Ovary (tissue), 3 donors: ENCODE results near the gene MIEF1.

Experiments
- POLR2A ChIP-seq: fragments of 450-650 bp; IDR thresholded peaks from one replicate; pipeline ENCODE4 v1.6.1; 2017; ENCODE audit warnings: antibody characterized with exemption, mild to moderate bottlenecking, moderate library complexity
- TF ChIP-seq, protein P1 (sequence below), 3 donors: fragments of 450-650 bp in 2 of 3; fragments of 200-600 bp in 1 of 3; IDR thresholded peaks; one replicate each; pipeline versions ENCODE4 v1.5.1 to v1.8.0; 2016 to 2022; ENCODE audit warnings: antibody characterized with exemption in 3 of 3, mild to moderate bottlenecking in 1 of 3
- donor health status: DM: no; HTN: no; CAD: no.

DNA sequence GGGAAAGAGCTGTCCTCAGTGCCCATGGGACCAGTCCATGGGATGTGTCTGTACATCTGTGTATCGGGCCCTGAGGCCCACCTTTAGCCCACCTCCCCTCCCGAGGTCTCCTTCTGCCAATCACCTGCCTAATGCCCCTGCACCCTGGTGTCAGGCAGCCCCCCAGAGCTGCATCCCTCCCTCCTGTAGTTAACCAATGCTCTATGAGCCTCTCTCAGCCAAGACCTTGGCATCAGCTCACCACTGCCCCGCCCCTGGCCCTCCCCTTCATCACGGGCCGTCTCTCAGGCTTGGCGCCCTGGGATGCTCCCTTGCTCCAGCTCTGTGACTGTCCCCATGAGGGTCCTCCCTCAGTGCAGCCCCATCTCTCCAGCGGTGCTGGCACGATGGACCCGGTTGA is 26.8 kb upstream of the MIEF1 start:
- TF ChIP-seq, protein P1, sequence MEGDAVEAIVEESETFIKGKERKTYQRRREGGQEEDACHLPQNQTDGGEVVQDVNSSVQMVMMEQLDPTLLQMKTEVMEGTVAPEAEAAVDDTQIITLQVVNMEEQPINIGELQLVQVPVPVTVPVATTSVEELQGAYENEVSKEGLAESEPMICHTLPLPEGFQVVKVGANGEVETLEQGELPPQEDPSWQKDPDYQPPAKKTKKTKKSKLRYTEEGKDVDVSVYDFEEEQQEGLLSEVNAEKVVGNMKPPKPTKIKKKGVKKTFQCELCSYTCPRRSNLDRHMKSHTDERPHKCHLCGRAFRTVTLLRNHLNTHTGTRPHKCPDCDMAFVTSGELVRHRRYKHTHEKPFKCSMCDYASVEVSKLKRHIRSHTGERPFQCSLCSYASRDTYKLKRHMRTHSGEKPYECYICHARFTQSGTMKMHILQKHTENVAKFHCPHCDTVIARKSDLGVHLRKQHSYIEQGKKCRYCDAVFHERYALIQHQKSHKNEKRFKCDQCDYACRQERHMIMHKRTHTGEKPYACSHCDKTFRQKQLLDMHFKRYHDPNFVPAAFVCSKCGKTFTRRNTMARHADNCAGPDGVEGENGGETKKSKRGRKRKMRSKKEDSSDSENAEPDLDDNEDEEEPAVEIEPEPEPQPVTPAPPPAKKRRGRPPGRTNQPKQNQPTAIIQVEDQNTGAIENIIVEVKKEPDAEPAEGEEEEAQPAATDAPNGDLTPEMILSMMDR (IDR thresholded peaks at IDR 0.05), result no peak
- no peak for TF ChIP-seq POLR2A
